Activated CD4-positive, alpha-beta T cell treated with anti-CD3 and anti-CD28 coated beads, Interleukin-2, amount 10 ng/mL, durations not matched to agents 7 days and 5 days (primary cell): ENCODE results near the gene ARMC8. TPM values are rescaled to one million over a fixed set of nuclear protein-coding genes. Genes with fewer than 3 reads are reported as not detected.
"Not testable (repeated sequence)": the region's sequence is repeated elsewhere in the genome, so short reads cannot be mapped to it uniquely, and the experiment has no call there.

Source experiments
- CTCF ChIA-PET: fragments of 350-600 bp; sonication (Branson Sonifier 250); formaldehyde crosslinking; loops from one replicate; lab custom pipeline; 2021; ENCODE audit warnings: antibody characterized with exemption; lab: Charles Lee
- POLR2A ChIA-PET: fragments of 350-600 bp; sonication (Branson Sonifier 250); formaldehyde crosslinking; loops from one replicate; lab custom pipeline; 2021; ENCODE audit warnings: antibody characterized with exemption; lab: Charles Lee
- DNase-seq: peaks from one replicate; pipeline ENCODE4 v3.0.0-alpha.2; 2020
- H3K27ac Mint-ChIP-seq: one replicate; pipeline ENCODE4 v1.8.0; 2021; ENCODE audit warnings: mild to moderate bottlenecking, moderate library complexity, mixed read lengths
- H3K27me3 Mint-ChIP-seq: one replicate; pipeline ENCODE4 v1.8.0; 2021; ENCODE audit warnings: mixed read lengths
- H3K36me3 Mint-ChIP-seq: one replicate; pipeline ENCODE4 v1.8.0; 2021; ENCODE audit warnings: low read depth, mixed read lengths
- H3K4me1 Mint-ChIP-seq: one replicate; pipeline ENCODE4 v1.8.0; 2021; ENCODE audit warnings: mixed read lengths
- H3K4me3 Mint-ChIP-seq: one replicate; pipeline ENCODE4 v1.8.0; 2021; ENCODE audit warnings: mild to moderate bottlenecking, moderate library complexity, mixed read lengths
- H3K9me3 Mint-ChIP-seq: one replicate; pipeline ENCODE4 v1.8.0; 2021; ENCODE audit warnings: mixed read lengths
- total RNA-seq, 2 experiments: library from RNA; stranded (reverse); gene quantifications; one replicate each; pipeline ENCODE4 v1.2.3, GENCODE V29; 2021

Gene ARMC8, protein sequence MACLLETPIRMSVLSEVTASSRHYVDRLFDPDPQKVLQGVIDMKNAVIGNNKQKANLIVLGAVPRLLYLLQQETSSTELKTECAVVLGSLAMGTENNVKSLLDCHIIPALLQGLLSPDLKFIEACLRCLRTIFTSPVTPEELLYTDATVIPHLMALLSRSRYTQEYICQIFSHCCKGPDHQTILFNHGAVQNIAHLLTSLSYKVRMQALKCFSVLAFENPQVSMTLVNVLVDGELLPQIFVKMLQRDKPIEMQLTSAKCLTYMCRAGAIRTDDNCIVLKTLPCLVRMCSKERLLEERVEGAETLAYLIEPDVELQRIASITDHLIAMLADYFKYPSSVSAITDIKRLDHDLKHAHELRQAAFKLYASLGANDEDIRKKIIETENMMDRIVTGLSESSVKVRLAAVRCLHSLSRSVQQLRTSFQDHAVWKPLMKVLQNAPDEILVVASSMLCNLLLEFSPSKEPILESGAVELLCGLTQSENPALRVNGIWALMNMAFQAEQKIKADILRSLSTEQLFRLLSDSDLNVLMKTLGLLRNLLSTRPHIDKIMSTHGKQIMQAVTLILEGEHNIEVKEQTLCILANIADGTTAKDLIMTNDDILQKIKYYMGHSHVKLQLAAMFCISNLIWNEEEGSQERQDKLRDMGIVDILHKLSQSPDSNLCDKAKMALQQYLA
- 10 to 100 TPM; 39.0 to 53.2 TPM for total RNA-seq

- peak; percentile 41 for DNase-seq
- Mint-ChIP-seq H3K36me3 (peaks cover 13% of the 10 kb centered on the region), H3K4me1 (peaks cover 36% of the 10 kb centered on the region), H3K4me3 (peak within 1 kb of the TSS; percentile 90), H3K9me3 (no peaks in the 10 kb centered on the region), H3K27ac (peak within 1 kb of the TSS; percentile 98), H3K27me3 (peaks cover 14% of the 10 kb centered on the region)
- CTCF ChIA-PET, result interaction anchor here (0.6 to 1.5 kb wide), 4 partner anchors 13 to 630 kb away, joined by 3 to 4 read pairs (median 4); partner anchors contain the start of gene DBR1
- POLR2A ChIA-PET, result no interaction called here
Measured at GRCh38 chr3:138187296-138188012, at the start of gene ARMC8. Gene ARMC8 (plus strand): TSS chr3:138187301. CDS start chr3:138187555, 254 bp downstream.

DNA sequence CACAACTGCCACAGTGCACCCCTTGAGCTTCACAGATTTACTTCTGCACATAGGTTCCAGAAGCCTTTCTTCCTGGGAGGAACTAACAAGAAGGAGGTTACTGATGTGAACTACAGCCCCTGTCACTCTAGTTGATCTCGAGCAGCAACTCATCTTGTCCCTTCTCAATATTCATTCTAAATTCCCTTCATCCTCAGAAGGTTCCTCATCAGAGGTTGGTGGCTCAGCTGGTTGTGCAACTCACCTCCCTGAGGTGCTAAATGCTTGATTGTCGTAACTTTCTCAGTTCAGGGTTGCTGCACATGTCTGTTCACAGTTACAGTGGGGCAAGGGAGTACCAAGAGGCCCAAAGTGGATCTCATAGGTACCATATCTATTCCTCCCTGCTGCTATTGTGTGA, 49.2 kb upstream of the ARMC8 start:
- Mint-ChIP-seq H3K36me3 (no peaks in the 10 kb centered on the region), H3K9me3 (no peaks in the 10 kb centered on the region), H3K4me1 (no peaks in the 10 kb centered on the region), H3K27ac (no peak overlapping the region), H3K27me3 (peaks cover 9% of the 10 kb centered on the region), H3K4me3 (no peak overlapping the region)
- CTCF ChIA-PET, result interaction anchor here (0.5 kb wide), 1 partner anchor 58 kb away, joined by 5 read pairs; no protein-coding TSS in a partner anchor
- no peak for DNase-seq
- POLR2A ChIA-PET, result no interaction called here

DNA sequence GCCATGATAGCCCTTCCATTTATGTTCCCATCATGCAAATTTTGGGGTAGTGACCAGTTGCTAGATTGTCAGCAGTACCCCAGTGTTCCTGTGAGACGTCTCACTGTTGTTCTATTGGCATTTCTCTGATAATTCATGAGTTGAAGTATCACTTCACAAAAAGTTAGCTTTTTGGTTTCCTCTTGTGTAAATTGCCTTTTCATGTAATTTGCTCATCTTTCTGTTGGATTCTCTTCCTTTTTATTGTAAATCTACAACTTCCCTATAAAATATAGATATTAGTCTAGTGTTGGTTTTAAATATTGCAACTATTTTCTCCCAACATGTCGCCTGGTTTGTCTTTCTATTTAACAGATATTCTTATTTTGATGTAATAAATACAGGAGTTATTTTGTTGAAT, 47.4 kb upstream of the ARMC8 start:
- Mint-ChIP-seq H3K36me3 (no peaks in the 10 kb centered on the region), H3K9me3 (no peaks in the 10 kb centered on the region), H3K4me3 (no peak overlapping the region), H3K27ac (no peak overlapping the region), H3K27me3 (peaks cover 12% of the 10 kb centered on the region), H3K4me1 (no peaks in the 10 kb centered on the region)
- POLR2A ChIA-PET, result no interaction called here
- DNase-seq, result no peak
- CTCF ChIA-PET, result no interaction called here

GRCh38 chr3:138140940-138141339, 46.2 kb upstream of the ARMC8 start:
- DNase-seq, result no peak
- no peak overlapping the region for H3K27ac Mint-ChIP-seq

DNA sequence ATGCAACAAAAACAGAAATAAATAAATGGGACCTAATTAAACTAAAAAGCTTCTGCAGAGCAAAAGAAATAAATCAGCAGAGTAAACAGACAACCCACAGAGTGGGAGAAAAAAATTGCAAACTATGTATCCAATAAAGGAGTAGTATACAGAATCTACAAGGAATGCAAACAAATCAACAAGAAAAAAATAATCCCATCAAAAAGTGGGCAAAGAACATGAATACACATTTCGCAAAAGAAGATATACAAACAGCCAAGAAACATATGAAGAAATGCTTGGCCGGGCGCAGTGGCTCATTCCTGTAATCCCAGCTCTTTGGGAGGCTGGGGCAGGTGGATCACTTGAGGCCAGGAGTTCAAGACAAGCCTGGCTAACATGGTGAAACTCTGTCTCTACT, 44.9 kb upstream of the ARMC8 start:
- H3K4me3 Mint-ChIP-seq, H3K36me3 Mint-ChIP-seq, DNase-seq, H3K27ac Mint-ChIP-seq, H3K9me3 Mint-ChIP-seq, H3K4me1 Mint-ChIP-seq, POLR2A ChIA-PET, CTCF ChIA-PET: not testable (repeated sequence)
- H3K27me3 Mint-ChIP-seq, result peaks cover 18% of the 10 kb centered on the region

More at GRCh38 chr3:138140940-138141339, 46.2 kb upstream of the ARMC8 start:
- H3K4me1 Mint-ChIP-seq, result no peaks in the 10 kb centered on the region
- ChIA-PET CTCF (no interaction called here), POLR2A (no interaction called here)
- H3K4me3 Mint-ChIP-seq, result no peak overlapping the region
- no peaks in the 10 kb centered on the region for H3K36me3 Mint-ChIP-seq
- H3K27me3 Mint-ChIP-seq, result peaks cover 13% of the 10 kb centered on the region
- no peaks in the 10 kb centered on the region for H3K9me3 Mint-ChIP-seq

- Mint-ChIP-seq H3K27me3 (peaks cover 20% of the 10 kb centered on the region), H3K4me3 (no peak overlapping the region), H3K27ac (no peak overlapping the region), H3K36me3 (no peaks in the 10 kb centered on the region), H3K9me3 (peaks cover 5% of the 10 kb centered on the region), H3K4me1 (no peaks in the 10 kb centered on the region)
- no peak for DNase-seq
- POLR2A ChIA-PET, result no interaction called here
- CTCF ChIA-PET, result no interaction called here
Measured at GRCh38 chr3:138148503-138148902, 38.6 kb upstream of the ARMC8 start.

DNA sequence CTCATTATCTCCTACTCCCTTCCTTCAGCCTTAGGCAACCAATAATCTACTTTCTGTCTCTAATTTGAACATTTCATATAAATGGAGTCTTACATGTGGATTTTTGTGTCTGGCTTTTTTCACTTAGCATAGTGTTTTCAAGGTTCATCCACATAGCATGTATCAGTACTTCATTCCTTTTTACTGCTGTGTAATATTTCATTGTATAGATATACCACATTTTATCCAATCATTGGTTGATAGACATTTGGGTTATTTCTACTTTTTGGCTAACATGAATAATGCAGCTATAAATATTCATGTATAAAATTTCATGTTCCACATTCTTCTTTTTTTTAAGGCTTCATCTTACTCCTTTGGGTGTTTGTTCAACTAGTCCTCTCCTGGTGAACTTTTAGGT, 32.6 kb upstream of the ARMC8 start:
- H3K4me1 Mint-ChIP-seq, result no peaks in the 10 kb centered on the region
- ChIA-PET CTCF (no interaction called here), POLR2A (no interaction called here)
- no peak for DNase-seq
- H3K27me3 Mint-ChIP-seq, result peaks cover 8% of the 10 kb centered on the region
- H3K9me3 Mint-ChIP-seq, result peaks cover 13% of the 10 kb centered on the region
- no peak overlapping the region for H3K27ac Mint-ChIP-seq
- H3K36me3 Mint-ChIP-seq, result no peaks in the 10 kb centered on the region
- no peak overlapping the region for H3K4me3 Mint-ChIP-seq

DNA sequence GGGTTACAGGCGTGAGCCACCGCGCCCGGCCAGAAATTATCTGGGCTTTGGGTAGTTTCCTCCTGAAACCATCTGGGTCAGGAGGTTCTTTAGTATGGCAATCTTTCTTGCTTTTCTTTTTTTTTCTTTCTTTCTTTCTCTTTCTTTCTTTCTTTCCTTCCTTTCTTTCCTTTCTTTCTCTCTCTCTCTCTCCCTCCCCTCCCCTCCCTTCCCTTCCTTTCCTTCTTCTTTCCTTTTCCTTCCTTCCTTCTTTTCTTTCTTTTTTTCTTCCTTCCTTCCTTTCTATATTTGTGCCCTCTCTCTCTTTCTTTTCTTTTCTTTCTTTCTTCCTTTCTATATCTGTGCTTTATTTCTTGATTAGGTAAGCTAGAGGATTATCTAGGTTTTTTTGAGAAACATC, 29.4 kb upstream of the ARMC8 start:
- Mint-ChIP-seq H3K27ac (no peak overlapping the region), H3K36me3 (peaks cover 21% of the 10 kb centered on the region), H3K4me1 (no peaks in the 10 kb centered on the region), H3K27me3 (peaks cover 6% of the 10 kb centered on the region), H3K4me3 (no peak overlapping the region), H3K9me3 (peaks cover 13% of the 10 kb centered on the region)
- ChIA-PET CTCF (interaction anchor here (0.6 to 1.7 kb wide), 2 partner anchors 14 to 197 kb away, joined by 4 to 7 read pairs; no protein-coding TSS in a partner anchor), POLR2A (no interaction called here)
- DNase-seq, result no peak

- Mint-ChIP-seq H3K27ac (no peak overlapping the region), H3K27me3 (no peaks in the 10 kb centered on the region), H3K4me1 (peaks cover 5% of the 10 kb centered on the region), H3K36me3 (peaks cover 64% of the 10 kb centered on the region), H3K4me3 (no peak overlapping the region), H3K9me3 (no peaks in the 10 kb centered on the region)
- POLR2A ChIA-PET, result no interaction called here
- CTCF ChIA-PET, result interaction anchor here (0.7 kb wide), 1 partner anchor 1920 kb away, joined by 5 read pairs; no protein-coding TSS in a partner anchor
- no peak for DNase-seq
Measured at GRCh38 chr3:138165061-138165460, 22.0 kb upstream of the ARMC8 start.

- no peak for DNase-seq
- POLR2A ChIA-PET, result interaction anchor here (0.6 kb wide), 1 partner anchor 11 kb away, joined by 3 read pairs; no protein-coding TSS in a partner anchor
- Mint-ChIP-seq H3K4me3 (peak overlapping the region; percentile 35), H3K36me3 (peaks cover 36% of the 10 kb centered on the region), H3K9me3 (no peaks in the 10 kb centered on the region), H3K27ac (no peak overlapping the region), H3K4me1 (peaks cover 40% of the 10 kb centered on the region), H3K27me3 (no peaks in the 10 kb centered on the region)
- CTCF ChIA-PET, result interaction anchor here (0.6 to 1.8 kb wide), 3 partner anchors 14 to 421 kb away, joined by 4 to 7 read pairs (median 7); partner anchors contain the start of gene ARMC8
Measured at GRCh38 chr3:138172625-138173024, 14.5 kb upstream of the ARMC8 start.

- Mint-ChIP-seq H3K4me1 (peaks cover 40% of the 10 kb centered on the region), H3K4me3 (peak overlapping the region; percentile 98), H3K9me3 (no peaks in the 10 kb centered on the region), H3K36me3 (peaks cover 31% of the 10 kb centered on the region), H3K27ac (peak overlapping the region; percentile 99), H3K27me3 (no peaks in the 10 kb centered on the region)
- ChIA-PET POLR2A (no interaction called here), CTCF (interaction anchor here (0.6 to 1.8 kb wide), 6 partner anchors 10 to 442 kb away, joined by 3 to 4 read pairs (median 3); partner anchors contain the start of gene ARMC8)
- no peak for DNase-seq
Measured at GRCh38 chr3:138173769-138174420, 13.2 kb upstream of the ARMC8 start.
